ENCODE measurements around the gene ASTN2.

The ASTN2 gene

GRCh38 chr9:117414906-117415331 is at the start of gene ASTN2:
TSS of gene ASTN2 (minus strand) at chr9:117415057. CDS start at chr9:117414938, 119 bp downstream.
- Histone ChIP-seq H3K27ac (peak within 1 kb of the TSS; percentile 63), H3K4me3 (ENCODE audit: low read depth, low read length) (peak within 1 kb of the TSS; percentile 93), H3K9me3 (ENCODE audit: severe bottlenecking) (peaks cover 3% of the 10 kb centered on the region), H3K36me3 (peaks cover 13% of the 10 kb centered on the region), H3K27me3 (ENCODE audit: insufficient read depth, low read depth, severe bottlenecking) (no peaks in the 10 kb centered on the region)
- no peak for TF ChIP-seq CTCF (IDR thresholded peaks at IDR 0.05; ENCODE audit: low read depth, low read length)
- DNase-seq = peak; percentile 84

- no peak overlapping the region for H3K27ac ChIP-seq
- peak; percentile 12 for DNase-seq
Measured at GRCh38 chr9:117462861-117463260, 48.0 kb upstream of the ASTN2 start.

GRCh38 chr9:117461386-117461785 is 46.5 kb upstream of the ASTN2 start:
- no peak overlapping the region for H3K4me3 ChIP-seq (ENCODE audit: low read depth, low read length)
- no peak overlapping the region for H3K27ac ChIP-seq
- peaks cover 5% of the 10 kb centered on the region for H3K9me3 ChIP-seq (ENCODE audit: severe bottlenecking)
- H3K36me3 ChIP-seq = no peaks in the 10 kb centered on the region
- TF ChIP-seq CTCF (IDR thresholded peaks at IDR 0.05; ENCODE audit: low read depth, low read length) = no peak
- no peaks in the 10 kb centered on the region for H3K27me3 ChIP-seq (ENCODE audit: insufficient read depth, low read depth, severe bottlenecking)
- DNase-seq = no peak

More at GRCh38 chr9:117462861-117463260, 48.0 kb upstream of the ASTN2 start:
- no peak overlapping the region for H3K4me3 ChIP-seq (ENCODE audit: low read depth, low read length)
- peaks cover 5% of the 10 kb centered on the region for H3K9me3 ChIP-seq (ENCODE audit: severe bottlenecking)
- no peaks in the 10 kb centered on the region for H3K27me3 ChIP-seq (ENCODE audit: insufficient read depth, low read depth, severe bottlenecking)
- TF ChIP-seq CTCF (IDR thresholded peaks at IDR 0.05; ENCODE audit: low read depth, low read length) = no peak
- no peaks in the 10 kb centered on the region for H3K36me3 ChIP-seq

GRCh38 chr9:117460743-117461142 is 45.9 kb upstream of the ASTN2 start:
- no peak for DNase-seq
- Histone ChIP-seq H3K27ac (no peak overlapping the region), H3K9me3 (ENCODE audit: severe bottlenecking) (no peaks in the 10 kb centered on the region), H3K36me3 (no peaks in the 10 kb centered on the region), H3K4me3 (ENCODE audit: low read depth, low read length) (no peak overlapping the region), H3K27me3 (ENCODE audit: insufficient read depth, low read depth, severe bottlenecking) (no peaks in the 10 kb centered on the region)
- no peak for TF ChIP-seq CTCF (IDR thresholded peaks at IDR 0.05; ENCODE audit: low read depth, low read length)

GRCh38 chr9:117459913-117460312 is 45.1 kb upstream of the ASTN2 start:
- no peaks in the 10 kb centered on the region for H3K36me3 ChIP-seq
- no peaks in the 10 kb centered on the region for H3K27me3 ChIP-seq (ENCODE audit: insufficient read depth, low read depth, severe bottlenecking)
- H3K9me3 ChIP-seq (ENCODE audit: severe bottlenecking) = no peaks in the 10 kb centered on the region
- no peak overlapping the region for H3K27ac ChIP-seq
- DNase-seq = no peak
- TF ChIP-seq CTCF (IDR thresholded peaks at IDR 0.05; ENCODE audit: low read depth, low read length) = no peak
- H3K4me3 ChIP-seq (ENCODE audit: low read depth, low read length) = no peak overlapping the region

GRCh38 chr9:117458066-117458465 is 43.2 kb upstream of the ASTN2 start:
- Histone ChIP-seq H3K9me3 (ENCODE audit: severe bottlenecking) (no peaks in the 10 kb centered on the region), H3K27ac (no peak overlapping the region), H3K36me3 (no peaks in the 10 kb centered on the region), H3K27me3 (ENCODE audit: insufficient read depth, low read depth, severe bottlenecking) (no peaks in the 10 kb centered on the region), H3K4me3 (ENCODE audit: low read depth, low read length) (no peak overlapping the region)
- peak; percentile 16 for DNase-seq
- no peak for TF ChIP-seq CTCF (IDR thresholded peaks at IDR 0.05; ENCODE audit: low read depth, low read length)
